ENCODE data around the gene MKI67. TPM values are rescaled to one million over a fixed set of nuclear protein-coding genes. Genes with fewer than 3 reads are reported as not detected.

Gene MKI67
- total RNA-seq, 1 donor: 2.5 TPM

GRCh38 chr10:128072046-128072445 lies 54.2 kb downstream of the MKI67 start:
- Histone ChIP-seq H3K4me1 (ENCODE audit: insufficient read depth, low read length) (peaks cover 4% of the 10 kb centered on the region), H3K9me3 (ENCODE audit: low read depth, low read length) (no peaks in the 10 kb centered on the region), H2AFZ (ENCODE audit: low read length) (no peak overlapping the region), H3K27ac (ENCODE audit: low read depth, low read length) (no peak overlapping the region), H3K4me2 (ENCODE audit: insufficient read depth, low read length) (no peak overlapping the region), H3K27me3 (ENCODE audit: insufficient read depth, low read length) (no peaks in the 10 kb centered on the region), H3K36me3 (ENCODE audit: insufficient read depth, low read length) (peaks cover under 1% of the 10 kb centered on the region), H4K20me1 (ENCODE audit: insufficient read depth, low read length) (no peaks in the 10 kb centered on the region), H3K79me2 (ENCODE audit: insufficient read depth, low read length) (no peaks in the 10 kb centered on the region), H3K4me3 (ENCODE audit: insufficient read depth, low read length) (no peak overlapping the region)
- peak; percentile 74 for DNase-seq (ENCODE audit: insufficient read length, low spot score, missing footprints)
- no peak for TF ChIP-seq CTCF (IDR thresholded peaks at IDR 0.05; ENCODE audit: extremely low read depth, low read depth, low read length)

- peaks cover 4% of the 10 kb centered on the region for H3K4me1 ChIP-seq (ENCODE audit: insufficient read depth, low read length)
- H3K4me3 ChIP-seq (ENCODE audit: insufficient read depth, low read length): no peak overlapping the region
- H4K20me1 ChIP-seq (ENCODE audit: insufficient read depth, low read length): no peaks in the 10 kb centered on the region
- H3K27ac ChIP-seq (ENCODE audit: low read depth, low read length): no peak overlapping the region
- peaks cover 7% of the 10 kb centered on the region for H3K36me3 ChIP-seq (ENCODE audit: insufficient read depth, low read length)
- H3K79me2 ChIP-seq (ENCODE audit: insufficient read depth, low read length): no peaks in the 10 kb centered on the region
- no peaks in the 10 kb centered on the region for H3K27me3 ChIP-seq (ENCODE audit: insufficient read depth, low read length)
- no peak overlapping the region for H2AFZ ChIP-seq (ENCODE audit: low read length)
- no peak for TF ChIP-seq CTCF (IDR thresholded peaks at IDR 0.05; ENCODE audit: extremely low read depth, low read depth, low read length)
- H3K9me3 ChIP-seq (ENCODE audit: low read depth, low read length): no peaks in the 10 kb centered on the region
- no peak overlapping the region for H3K4me2 ChIP-seq (ENCODE audit: insufficient read depth, low read length)
- peak; percentile 34 for DNase-seq (ENCODE audit: insufficient read length, low spot score, missing footprints)
Observed at GRCh38 chr10:128071417-128071782, 54.8 kb downstream of the MKI67 start.

- Histone ChIP-seq H3K27ac (ENCODE audit: low read depth, low read length) (no peak overlapping the region), H3K9me3 (ENCODE audit: low read depth, low read length) (no peaks in the 10 kb centered on the region), H3K4me3 (ENCODE audit: insufficient read depth, low read length) (no peak overlapping the region), H3K36me3 (ENCODE audit: insufficient read depth, low read length) (peaks cover 9% of the 10 kb centered on the region), H3K79me2 (ENCODE audit: insufficient read depth, low read length) (no peaks in the 10 kb centered on the region), H4K20me1 (ENCODE audit: insufficient read depth, low read length) (no peaks in the 10 kb centered on the region), H3K27me3 (ENCODE audit: insufficient read depth, low read length) (no peaks in the 10 kb centered on the region), H3K4me2 (ENCODE audit: insufficient read depth, low read length) (no peak overlapping the region), H3K4me1 (ENCODE audit: insufficient read depth, low read length) (peaks cover 4% of the 10 kb centered on the region), H2AFZ (ENCODE audit: low read length) (no peak overlapping the region)
- TF ChIP-seq CTCF (IDR thresholded peaks at IDR 0.05; ENCODE audit: extremely low read depth, low read depth, low read length): no peak
- DNase-seq (ENCODE audit: insufficient read length, low spot score, missing footprints): peak; percentile 50
Observed at GRCh38 chr10:128070721-128071416, 55.4 kb downstream of the MKI67 start.

GRCh38 chr10:128070161-128070560 lies 56.1 kb downstream of the MKI67 start:
- Histone ChIP-seq H3K27me3 (ENCODE audit: insufficient read depth, low read length) (no peaks in the 10 kb centered on the region), H3K9me3 (ENCODE audit: low read depth, low read length) (no peaks in the 10 kb centered on the region), H3K4me3 (ENCODE audit: insufficient read depth, low read length) (no peak overlapping the region), H2AFZ (ENCODE audit: low read length) (no peak overlapping the region), H4K20me1 (ENCODE audit: insufficient read depth, low read length) (no peaks in the 10 kb centered on the region), H3K4me2 (ENCODE audit: insufficient read depth, low read length) (no peak overlapping the region), H3K4me1 (ENCODE audit: insufficient read depth, low read length) (peaks cover 8% of the 10 kb centered on the region), H3K27ac (ENCODE audit: low read depth, low read length) (no peak overlapping the region), H3K36me3 (ENCODE audit: insufficient read depth, low read length) (peaks cover 9% of the 10 kb centered on the region), H3K79me2 (ENCODE audit: insufficient read depth, low read length) (no peaks in the 10 kb centered on the region)
- DNase-seq (ENCODE audit: insufficient read length, low spot score, missing footprints): peak; percentile 13
- no peak for TF ChIP-seq CTCF (IDR thresholded peaks at IDR 0.05; ENCODE audit: extremely low read depth, low read depth, low read length)

Data from osteoblast (primary cell).